NCI-H187 (cell line): ENCODE data around the gene TOMM34.

Experiments
- DNase-seq, 2 experiments: peaks; one replicate each; lab custom pipeline; 2025; lab: John Stamatoyannopoulos, UW

Gene TOMM34

DNA sequence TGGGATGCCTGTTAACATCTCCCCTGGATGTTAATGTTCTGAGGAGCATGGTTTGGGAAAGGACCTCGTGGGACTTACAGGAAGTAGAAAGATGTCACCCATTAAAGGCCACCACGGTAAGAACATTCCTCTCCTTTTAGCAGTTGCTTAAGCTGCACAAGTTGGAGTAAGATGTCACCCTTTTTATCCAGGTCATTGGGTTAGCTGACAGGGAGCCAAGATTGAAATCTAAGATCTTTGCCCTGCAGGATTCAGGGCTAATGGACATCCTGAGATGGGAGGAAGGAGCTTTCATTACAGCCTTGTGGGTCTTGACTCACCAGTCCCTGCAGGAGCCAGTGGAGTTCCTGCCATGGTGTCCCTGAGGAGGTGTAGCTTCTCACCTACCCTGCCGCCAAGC is 28.3 kb downstream of the TOMM34 start:
- no peak for DNase-seq

GRCh38 chr20:44930517-44931168 is 29.6 kb downstream of the TOMM34 start:
- no peak for DNase-seq

GRCh38 chr20:44928595-44928994 is 31.6 kb downstream of the TOMM34 start:
- no peak for DNase-seq

DNA sequence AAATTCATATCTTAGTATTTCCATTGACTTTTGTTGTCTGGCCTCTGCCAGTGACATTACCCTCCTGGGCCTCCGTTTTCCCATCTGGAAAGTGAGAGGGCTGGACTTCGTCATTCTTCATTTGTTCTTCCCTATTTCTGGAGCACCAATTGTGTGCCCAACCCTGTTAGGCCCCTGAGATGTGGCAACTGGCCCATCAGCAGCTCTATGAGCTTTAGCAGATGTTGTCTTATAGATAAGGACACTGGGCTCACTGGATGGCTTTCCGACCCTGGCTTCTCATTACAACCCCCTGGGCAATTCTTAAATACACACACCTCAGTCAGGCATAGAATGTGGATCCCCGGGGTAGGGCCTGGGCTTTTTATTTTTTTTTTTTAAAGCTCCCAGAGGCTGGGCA is 35.7 kb downstream of the TOMM34 start:
- no peak for DNase-seq

GRCh38 chr20:44921447-44921846 is 38.8 kb downstream of the TOMM34 start:
- DNase-seq: no peak

GRCh38 chr20:44918761-44919160 is 41.4 kb downstream of the TOMM34 start:
- no peak for DNase-seq

GRCh38 chr20:44918342-44918741 is 41.9 kb downstream of the TOMM34 start:
- DNase-seq: no peak

- no peak for DNase-seq
Measured at GRCh38 chr20:44917399-44917798, 42.8 kb downstream of the TOMM34 start.

DNA sequence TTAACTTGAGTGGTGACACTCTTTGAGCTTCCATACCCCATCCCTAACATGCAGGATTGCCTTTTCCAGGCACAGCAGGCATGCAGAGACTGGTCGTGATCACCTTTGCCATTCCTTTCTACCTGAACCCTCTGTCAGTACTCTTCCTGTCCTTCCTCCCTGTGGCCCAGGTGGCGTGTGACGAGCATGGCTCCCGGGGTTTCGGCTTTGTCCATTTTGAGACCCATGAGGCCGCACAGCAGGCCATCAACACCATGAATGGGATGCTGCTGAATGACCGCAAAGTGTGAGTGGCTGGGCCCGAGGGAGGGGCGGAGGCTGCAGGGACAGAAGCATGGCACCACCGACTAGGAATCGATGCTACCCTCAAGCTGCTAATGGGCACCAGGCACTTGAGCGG is 43.6 kb downstream of the TOMM34 start:
- DNase-seq: no peak

- no peak for DNase-seq
Measured at GRCh38 chr20:44914924-44915323, 45.3 kb downstream of the TOMM34 start.

DNA sequence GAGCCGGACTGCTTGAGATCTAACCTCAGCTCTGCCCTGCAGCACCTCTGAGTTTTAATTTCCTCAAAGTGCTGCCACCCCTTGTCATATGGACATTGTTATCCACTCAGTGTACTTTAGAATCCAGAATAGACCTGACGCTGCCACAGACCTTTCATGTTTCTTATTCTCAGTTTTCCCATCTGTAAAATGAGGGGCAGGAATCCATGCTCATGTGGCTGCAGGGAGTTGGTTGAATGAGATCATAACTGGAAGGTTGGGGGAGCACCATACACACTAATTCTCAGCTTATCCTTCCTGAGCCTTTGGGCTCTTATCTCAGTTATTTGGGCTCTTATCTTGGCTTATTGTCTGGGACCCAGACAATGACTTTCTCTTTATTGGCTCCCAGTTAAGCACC is 48.0 kb downstream of the TOMM34 start:
- DNase-seq: no peak

GRCh38 chr20:44911264-44911921 is 48.8 kb downstream of the TOMM34 start:
- no peak for DNase-seq

DNA sequence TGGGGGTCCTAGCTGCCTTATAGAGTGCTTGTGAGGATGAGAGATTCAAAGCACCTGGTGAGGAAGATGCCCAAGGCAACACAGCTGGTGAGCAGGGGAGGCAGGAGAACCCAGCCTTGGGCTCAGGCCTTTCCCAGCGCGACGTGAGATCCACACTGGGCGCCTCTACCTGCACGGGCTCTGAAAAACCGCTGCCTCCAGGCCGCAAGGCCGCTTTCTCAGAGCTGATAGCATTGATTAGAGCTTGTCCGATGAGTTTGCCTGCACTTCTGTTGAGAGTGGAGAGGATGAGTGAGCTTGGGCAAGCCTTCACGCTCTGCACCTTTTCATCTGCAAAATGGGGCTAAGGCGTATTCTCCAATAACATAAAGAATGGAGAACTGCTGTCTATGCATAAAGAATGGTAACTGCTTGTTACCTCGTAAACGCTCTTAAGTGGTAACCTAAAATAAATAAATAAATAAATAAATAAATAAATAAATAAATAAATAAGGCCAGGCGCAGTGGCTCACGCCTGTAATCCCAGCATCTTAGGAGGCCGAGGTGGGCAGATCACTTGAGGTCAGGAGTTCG is 49.4 kb downstream of the TOMM34 start:
- no peak for DNase-seq

GRCh38 chr20:44909872-44910689 is 50.1 kb downstream of the TOMM34 start, which contains the start of gene PABPC1L:
Gene PABPC1L (plus strand): TSS chr20:44910060. CDS start chr20:44910144, 84 bp downstream.
- peak; percentile 27 to 68 for DNase-seq

DNA sequence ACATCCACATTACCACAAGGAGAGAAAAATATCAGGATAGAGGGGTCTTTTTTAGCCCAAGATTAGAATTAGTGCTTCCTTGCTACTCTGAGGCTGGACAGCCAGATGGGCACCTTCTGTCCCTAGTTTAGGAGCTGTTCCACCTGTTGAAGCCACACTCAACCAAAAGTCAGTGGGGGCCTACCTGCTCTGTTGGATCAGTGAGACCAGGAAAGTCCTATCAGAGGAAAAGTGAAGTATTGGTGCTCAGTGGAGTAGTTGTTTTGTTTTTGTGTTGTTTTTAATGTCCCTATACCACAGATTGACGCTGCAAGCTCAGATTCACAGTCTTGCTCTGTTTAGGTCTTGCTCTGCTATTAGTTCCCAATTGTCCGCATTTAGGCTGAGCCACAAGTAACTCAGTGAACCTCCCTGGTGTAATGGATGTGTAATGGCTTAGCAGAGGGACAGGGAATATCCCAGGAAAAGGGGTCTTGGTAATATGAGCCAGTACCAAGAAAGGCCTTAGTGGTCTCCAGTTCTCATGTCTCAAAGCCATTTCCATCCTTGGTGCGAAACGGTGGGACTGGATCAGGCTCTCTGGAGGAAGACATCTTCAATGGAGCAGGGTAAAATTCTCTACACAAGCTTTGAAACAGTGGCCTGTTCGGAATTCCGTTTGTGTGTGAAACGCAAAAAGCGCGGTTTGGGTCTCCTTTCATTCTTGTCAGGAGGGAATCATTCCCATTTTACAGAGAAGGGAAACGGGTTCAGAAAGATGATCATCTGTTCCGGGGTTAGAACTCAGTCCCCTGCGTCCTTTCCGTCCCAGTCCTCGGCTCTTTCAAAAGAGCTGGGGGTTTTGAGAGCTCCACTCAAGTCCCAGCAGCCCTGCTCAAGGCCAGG is 51.0 kb downstream of the TOMM34 start:
- no peak for DNase-seq

- DNase-seq: no peak
Measured at GRCh38 chr20:44904377-44904776, 55.8 kb downstream of the TOMM34 start.

DNA sequence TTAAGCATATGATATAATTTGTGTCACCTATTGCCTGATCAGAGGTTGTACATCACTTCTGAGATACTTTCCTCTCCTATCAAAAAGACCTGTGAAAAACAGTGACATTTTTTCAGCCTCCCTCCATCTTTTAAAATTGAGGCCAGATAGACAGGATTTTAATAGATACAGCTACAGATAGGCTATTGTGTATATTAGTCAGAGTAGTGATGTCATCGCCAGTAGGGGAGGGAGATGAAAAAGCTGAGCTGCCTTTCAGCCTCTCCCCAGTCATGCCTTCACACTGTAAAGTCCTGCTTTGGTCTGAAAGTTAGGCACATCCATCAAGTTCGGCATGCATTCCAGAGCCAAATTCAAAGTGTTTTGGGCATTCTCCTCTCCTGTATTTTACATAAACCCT is 58.2 kb downstream of the TOMM34 start:
- DNase-seq: no peak

DNA sequence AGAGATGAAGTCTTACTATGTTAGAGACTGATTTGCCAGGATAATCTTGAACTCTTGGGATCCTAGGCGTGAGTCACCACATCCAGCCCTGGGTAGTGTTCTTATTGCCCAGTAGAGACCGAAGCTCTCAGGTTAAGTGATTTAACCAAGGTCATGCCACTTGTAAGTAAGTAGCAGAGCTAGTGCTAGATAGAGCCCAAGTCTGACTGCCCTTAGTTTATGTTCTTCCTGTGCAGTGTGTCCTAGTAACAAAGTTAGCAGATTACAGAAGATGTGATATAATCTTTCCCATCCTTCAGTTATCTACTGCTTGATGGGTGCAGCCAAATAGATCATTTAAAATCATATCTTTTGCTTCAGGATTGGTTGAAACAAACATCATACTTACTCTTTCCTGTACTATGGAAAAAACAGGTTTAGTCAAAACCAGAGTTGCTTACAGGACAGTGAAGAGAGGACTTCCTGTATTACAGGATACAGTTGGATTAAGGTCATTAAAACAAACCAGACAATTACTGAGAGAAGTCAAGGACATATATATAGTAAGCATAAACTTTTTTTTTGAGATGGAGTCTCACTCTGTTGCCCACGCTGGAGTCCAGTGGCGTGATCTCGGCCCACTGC is 59.9 kb downstream of the TOMM34 start:
- no peak for DNase-seq

GRCh38 chr20:44897133-44897532 is 63.1 kb downstream of the TOMM34 start:
- no peak for DNase-seq

- DNase-seq: no peak
Measured at GRCh38 chr20:44896583-44896982, 63.6 kb downstream of the TOMM34 start.

DNA sequence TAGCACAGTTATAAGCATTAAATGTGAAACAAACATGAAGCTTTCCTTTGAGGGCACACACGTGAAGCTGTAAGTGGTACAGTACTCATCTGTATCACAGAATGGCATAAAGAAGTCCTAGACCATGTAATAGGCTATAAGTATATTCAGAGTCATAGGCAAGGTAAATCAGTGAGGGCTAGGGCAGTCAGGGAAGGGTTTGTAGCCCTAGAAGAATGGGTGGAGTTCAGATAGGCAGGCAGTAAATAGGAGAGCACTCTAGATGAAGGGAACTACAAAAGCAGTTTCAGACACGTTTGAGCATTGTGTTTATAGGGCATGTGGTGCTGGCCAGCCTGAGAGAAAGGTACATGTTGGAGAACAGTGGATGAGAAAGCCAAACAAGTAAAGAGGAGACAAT is 65.2 kb downstream of the TOMM34 start:
- no peak for DNase-seq
